ENCODE measurements around the gene CDKAL1.

CDKAL1 gene

DNA sequence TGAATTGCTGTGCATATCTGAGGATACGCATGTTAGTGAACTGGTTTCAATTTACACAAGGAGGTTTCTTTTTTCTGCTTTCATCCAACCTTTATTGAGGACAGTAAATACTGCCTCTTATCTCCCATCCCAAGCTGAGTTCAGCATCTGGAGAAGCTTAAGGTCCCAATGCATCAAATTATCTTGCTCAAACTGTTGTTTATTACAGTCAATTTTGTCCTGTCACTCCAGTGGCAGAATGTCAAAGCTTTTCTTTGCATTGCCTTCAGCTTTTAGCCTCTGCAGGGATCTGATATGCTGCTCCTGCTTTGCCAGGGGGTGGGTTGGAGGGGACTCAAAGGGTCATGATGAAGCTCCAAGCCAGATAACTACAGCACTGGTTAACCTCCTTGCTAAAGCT, 623.9 kb downstream of the CDKAL1 start:
- no peak for DNase-seq

DNA sequence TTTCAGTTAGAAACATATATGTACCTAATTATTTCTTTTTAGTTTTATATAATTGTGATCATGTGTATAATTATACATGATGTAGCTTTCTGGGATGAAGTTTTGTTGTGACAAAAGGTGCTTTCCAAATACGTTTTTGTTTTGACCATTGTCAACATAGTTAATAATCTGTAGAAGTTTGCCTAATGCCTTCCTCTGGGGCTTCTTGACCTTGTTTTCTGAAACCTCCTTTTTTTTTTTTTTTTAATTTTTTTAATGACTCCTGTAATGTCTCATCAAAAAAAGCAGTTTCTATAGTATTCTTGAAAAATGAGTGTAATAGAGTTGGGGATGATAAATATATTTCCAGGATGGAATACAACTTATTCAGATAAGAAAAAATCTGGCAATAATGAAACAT, 624.6 kb downstream of the CDKAL1 start:
- no peak for DNase-seq

DNA sequence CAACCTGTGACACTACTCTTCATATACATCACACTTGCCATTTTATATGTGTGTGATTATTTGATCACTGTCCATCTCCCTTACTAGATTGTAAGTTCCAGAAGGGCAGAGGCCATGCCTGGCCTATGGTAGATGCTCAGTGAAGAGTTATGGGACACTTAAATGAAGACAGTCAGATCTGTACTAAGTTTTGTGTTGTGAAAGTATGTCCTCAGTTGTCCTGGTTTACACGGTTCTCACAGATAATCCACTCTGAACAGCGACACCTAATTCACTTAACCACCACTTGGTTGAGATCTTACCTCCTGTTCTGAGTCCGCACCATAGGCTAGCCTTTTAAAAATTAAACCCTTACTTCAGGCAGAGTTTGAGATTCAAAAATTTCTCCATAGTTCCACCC, 625.2 kb downstream of the CDKAL1 start:
- DNase-seq, result no peak

DNA sequence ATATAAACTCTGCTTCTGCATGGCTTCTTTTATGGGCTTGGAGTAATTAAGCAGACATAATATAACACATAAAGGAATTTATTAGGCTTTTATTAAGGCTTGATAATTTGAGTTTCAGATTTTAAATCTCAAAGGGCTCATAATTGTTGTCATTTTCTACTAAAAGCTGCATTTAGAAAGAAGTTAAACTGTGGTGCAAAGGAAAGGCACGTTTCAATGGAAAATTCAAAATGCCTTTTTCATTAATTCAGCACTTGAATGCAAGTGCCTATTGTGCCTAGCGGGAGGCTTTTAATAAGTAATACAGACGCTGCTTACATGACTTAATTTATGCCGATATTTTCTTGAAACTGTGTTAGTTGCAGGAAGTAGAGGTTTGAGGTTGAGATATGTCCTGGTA, 627.5 kb downstream of the CDKAL1 start:
- no peak for DNase-seq

DNA sequence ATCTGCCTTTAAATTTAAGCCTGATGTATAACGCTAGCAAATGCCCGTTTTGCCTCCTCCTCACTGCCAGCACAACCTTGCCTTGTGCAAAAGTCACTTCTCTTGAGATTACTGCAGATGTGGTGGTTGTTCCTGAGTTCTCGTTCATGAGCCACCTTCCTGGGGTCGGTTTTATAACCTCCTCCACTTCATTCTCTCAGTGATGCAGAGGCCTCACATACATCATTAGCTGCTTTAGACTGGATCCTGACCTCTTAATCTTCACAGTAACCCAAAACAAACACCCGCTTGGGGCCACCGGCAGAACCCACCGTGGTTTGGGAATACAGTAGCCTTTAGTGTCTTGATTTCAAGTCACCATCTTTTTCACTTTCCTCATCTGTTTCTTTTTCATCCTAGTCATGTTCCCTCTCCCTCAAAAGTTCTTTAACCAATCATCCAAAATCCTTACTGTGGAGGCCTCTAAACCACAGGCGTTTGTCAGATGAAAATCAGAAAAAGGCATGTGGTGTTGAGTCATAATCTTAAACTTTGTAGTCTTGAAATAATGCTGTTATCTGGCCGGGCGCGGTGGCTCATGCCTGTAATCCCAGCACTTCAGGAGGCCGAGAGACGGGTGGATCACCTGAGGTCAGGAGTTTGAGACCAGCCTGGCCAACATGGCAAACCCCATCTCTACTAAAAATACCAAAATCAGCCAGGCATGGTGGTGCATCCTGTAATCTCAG, 629.0 kb downstream of the CDKAL1 start:
- no peak for DNase-seq

DNA sequence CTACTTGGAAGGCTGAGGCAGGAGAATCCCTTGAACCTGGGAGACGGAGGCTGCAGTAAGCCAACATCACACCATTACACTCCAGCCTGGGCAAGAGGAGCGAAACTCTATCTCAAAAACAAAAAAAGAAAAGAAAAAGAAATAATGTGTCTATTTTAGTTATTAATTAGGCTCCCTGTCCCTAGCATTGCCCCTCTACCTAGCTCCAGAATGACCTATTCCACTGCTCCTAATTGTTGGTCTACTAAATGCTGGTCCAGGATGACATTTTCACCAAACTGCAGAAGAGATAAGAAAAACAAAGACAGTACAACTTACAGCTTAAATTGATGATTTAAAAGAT, 629.6 kb downstream of the CDKAL1 start:
- no peak for DNase-seq

DNA sequence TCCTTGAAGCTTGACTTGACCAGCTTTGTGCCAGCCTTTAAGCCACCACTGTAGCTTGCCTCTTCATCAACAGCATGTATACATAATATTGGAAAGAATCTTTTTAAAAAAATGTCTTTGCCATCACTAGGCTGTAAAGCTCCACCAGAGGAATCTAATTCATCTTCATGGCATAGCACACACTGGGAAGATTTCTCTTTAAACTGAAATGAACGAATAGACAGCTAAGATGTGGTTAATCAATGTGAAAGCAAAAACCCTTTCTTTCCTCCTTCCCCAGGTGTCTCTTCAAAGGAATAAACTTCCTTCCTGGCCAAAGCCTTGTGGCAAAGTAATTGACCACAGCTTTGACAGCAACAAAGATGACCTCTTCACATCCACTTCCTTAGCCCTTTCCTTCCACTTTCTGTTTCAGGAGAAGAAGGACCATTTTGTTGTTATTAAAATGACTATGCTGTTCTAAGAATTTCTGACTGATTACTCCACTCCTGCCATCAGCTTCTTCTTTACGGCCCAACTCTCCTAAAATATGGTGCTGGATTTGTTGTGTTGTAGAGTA, 630.6 kb downstream of the CDKAL1 start:
- DNase-seq, result no peak

DNA sequence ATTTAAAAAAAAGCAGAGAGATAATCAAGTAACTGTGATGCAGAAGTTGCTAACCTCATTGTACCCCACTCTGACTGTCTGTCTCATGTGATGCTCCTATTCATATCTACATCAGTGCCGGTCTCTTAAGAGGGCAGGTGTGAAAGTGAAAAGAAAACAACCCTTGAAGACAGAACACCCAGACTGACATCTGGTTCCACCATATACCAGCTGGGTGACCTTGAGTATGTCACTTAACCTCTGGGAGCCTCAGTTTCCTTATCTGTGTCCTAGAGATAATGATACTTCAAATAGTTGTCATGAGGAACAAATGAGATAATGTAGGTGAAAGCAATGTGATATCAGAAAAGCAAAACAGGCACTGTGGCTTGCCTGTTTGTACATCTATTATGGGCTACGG, 632.5 kb downstream of the CDKAL1 start:
- no peak for DNase-seq

DNA sequence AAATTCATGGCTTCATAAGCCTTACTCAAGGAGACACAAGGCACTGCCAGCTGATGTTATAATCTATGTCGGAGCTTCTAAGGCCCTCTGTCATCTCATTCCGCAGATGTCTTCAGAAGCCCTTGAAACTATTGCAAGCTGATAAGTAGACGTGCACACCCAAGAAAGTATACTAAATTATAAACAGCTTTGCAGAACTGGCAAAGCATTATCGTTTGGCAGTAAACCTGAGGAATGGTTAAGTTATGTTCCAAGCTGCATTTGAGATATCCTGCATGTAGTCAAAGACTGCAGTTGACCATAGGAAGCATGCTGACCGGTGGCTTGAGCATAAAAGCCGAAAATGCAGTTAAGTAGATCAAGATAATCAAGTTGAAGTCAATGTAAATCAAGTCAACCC, 633.5 kb downstream of the CDKAL1 start:
- no peak for DNase-seq

DNA sequence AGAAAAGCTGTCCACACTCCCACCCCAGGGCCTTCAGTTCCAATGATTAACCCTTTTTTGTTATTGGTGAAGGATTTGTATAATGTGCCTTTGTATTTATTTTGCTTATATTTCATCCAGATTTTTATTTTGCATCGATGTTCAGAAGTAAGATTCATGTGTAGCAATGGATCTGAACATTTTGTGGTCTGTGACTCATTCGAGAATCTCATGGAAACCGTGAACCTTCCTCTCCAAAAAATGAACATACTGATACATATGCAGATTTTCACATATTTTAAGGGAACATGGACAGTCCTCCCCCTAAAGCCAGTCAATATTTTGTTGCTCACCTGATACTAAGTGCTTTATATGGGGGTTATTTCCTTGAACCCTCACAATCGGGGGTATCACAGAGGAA, 637.5 kb downstream of the CDKAL1 start:
- DNase-seq, result no peak

DNA sequence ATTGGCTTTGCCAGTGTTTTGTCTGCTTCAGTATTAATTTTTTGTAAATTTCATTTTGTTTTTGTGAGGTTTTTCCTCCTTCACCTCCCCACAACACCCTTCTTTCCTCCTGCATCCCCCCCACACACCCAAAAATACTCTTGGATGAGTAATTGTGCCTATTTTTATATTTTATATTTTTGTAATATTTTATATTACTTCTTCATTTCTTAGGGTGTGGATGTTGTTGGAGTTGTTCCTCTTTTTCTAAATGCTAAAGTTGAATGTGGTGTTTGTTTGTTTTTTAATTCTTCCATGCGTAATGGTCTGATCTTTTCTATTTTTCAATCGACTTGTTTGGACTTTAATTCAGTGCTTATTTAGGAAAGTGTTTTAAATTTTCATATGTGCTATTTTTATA, 638.8 kb downstream of the CDKAL1 start:
- no peak for DNase-seq

DNA sequence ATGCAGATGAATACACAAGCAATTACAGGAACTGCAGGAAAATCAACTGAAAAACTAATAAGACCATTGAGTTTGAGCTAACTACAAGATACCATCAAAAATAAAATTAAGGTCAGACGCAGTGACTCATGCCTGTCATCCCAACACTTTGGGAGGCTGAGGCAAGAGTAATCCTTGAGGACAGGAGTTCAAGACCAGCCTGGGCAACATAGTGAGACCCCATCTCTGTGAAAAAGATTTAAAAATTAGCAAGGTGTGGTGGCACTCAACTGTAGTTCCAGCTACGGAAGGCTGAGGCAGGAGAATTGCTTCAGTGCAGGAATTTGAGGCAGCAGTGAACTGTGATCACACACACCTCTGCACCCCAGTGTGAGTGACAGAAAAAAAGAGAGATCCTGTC, 639.4 kb downstream of the CDKAL1 start:
- DNase-seq, result no peak

DNA sequence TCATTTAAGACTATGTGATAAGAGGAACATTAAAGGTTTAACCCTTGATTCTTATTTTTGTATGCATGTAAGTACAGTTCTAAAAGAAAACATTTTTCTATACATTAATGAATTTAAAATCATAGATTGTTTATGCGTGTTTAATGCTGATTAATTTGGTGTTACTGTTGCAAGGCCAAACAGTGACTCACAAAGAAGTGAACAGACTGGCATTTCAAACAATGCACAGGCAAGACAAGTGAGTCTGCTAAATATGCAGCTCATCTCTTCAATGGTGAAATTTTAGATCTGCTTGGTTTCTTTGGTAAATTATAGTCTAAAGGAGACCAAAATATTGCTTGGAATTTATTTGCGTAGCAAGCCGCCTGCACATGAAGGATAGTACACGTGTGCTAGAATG, 641.9 kb downstream of the CDKAL1 start:
- no peak for DNase-seq

DNA sequence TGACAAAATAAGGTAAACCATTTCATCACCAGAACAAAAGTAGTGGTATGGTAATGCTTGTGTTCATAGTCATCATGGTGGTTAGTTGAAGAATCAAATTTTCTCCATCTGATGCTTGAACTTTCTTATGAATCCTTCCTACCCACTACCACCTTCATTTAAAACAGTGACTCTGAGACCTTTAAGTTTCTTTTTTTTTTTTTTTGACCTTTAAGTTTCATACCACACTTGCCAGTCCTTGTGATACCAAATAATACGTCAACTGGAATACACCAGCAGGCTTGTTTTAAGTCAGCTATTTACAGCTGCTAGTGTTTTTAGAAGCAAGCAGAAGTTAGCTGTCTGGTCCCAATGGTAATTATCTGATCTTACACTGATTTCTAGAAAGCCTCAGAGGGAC, 645.9 kb downstream of the CDKAL1 start:
- no peak for DNase-seq

DNA sequence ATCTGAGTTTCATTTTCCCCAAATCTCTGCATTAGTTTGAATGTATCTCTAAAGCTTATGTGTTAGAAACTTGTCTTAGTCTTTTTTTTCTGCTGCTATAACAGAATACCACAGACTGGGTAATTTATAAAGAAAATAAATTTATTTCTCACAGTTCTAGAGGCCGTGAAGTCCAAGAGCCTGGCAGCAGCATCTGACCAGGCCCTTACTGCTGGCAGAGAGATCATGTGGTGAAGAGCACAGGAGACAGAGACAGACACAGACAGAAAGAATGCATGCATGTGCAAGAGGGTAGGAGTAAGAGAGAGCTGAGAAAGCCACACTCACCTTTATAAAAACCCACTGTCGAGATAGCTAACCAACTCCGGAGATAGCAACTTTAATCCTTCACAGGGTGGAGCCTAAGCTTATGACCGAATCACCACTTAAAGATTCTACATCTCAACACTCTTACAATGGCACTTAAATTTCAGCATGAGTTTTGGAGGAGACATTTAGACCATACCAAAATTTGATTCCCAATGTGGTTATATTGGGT, 646.6 kb downstream of the CDKAL1 start:
- DNase-seq, result no peak

DNA sequence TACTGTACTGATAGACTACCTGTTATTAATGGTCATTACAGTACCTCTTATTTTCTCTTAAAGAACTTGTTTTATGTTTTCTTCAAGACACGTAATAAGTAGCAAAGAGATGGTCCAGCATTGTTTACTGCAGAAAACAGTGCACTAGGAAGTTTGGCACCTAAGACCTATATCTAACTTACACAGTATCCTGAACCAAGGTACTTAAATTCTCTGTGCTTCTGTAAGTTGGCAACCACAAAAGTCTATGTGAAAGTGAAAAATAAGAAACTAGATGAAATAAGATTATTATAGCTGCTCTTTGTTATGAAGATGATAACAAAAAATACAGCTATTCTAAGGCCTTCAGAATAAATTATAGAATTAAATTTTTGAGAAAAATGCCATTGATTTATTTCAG, 647.6 kb downstream of the CDKAL1 start:
- no peak for DNase-seq

DNA sequence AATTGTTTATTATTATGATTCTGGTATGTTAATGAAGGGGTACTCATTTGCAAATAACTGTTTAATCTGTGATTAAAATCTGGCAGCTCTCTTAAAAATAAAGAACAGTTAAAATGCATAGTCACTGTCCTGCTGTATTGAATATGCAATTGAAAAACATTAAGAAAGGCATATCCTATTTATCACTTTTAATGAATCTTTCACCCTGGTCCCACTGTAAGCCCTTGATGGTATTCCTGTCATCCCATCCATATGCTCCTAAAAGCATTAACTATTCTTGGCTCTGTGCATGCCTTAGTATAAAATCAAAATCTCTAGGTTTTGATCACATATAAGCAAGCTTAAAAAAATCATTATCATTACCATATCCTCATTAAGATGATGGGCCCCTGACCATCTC, 648.3 kb downstream of the CDKAL1 start:
- no peak for DNase-seq

DNA sequence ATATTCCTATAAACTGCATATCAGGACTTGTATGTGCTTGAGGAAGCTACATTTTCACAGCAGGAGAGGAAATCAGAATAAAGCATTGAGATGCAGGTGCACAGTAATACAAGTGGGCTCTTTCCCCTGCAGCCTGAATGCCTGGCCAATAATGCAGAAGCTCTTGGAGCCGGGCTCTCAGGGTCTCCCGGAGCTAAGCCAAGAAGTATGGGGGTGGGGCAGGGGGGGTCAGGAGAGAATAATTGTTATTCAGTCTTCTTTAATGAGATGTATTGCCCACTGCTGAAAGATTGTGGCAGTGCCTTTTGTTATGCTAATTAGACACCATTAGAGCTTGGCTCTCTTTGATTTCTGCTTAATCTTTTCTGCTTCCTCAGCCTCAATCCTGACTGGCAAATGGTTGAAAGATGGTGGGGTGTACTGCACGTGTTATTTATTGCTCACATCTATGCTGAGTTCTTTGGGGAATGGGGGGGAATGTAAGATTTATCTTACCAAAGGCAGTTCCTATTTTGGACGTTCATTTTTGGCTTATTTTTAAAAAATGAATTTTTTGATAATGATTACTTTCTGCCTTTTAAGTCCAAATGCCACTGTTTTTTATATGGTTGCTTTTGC, 651.7 kb downstream of the CDKAL1 start:
- DNase-seq, result no peak

DNA sequence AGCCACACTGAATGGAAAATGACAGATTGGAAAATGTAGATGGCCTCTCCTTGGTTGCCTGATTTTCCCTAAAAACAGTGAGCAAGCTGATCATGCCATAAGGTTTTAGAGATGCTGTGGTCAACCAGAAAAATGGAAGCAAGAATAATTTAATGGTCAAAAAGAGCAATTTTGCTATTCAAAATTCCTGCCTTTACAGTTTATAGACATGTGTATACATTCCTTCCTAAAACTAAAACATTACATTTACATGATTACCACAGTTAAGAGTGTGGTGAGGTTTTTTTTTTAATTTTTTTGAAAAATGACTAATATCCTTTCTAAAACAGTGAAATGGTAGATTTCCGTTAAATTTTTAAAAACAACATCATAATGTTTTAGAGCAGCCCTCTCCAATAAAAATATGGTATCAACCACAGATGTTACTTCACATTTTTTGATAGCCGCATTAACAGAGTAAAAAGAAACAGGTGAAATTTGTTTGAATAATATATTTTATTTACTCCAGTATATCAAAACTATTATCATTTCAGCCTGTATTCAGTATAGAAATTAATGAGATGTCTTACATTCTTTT, 652.3 kb downstream of the CDKAL1 start:
- no peak for DNase-seq

DNA sequence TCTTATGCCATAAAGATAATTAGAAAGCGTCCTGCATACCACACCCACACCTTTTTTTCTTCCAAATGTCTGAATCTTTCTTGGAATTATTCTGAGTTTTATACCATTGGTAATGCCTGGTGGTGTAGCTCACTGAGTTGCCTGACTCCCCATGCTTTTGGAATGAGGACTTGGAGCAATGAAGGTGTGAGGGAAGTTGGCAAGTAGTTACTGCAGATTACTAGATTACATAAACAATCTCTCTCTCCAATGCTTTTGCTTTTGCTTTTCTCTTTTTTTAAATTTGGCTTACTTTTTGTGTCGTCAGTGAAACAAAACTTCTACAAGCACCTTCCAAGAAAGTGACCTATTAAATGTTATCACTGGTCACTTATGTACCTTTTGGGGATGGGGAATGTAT, 653.2 kb downstream of the CDKAL1 start:
- no peak for DNase-seq

DNA sequence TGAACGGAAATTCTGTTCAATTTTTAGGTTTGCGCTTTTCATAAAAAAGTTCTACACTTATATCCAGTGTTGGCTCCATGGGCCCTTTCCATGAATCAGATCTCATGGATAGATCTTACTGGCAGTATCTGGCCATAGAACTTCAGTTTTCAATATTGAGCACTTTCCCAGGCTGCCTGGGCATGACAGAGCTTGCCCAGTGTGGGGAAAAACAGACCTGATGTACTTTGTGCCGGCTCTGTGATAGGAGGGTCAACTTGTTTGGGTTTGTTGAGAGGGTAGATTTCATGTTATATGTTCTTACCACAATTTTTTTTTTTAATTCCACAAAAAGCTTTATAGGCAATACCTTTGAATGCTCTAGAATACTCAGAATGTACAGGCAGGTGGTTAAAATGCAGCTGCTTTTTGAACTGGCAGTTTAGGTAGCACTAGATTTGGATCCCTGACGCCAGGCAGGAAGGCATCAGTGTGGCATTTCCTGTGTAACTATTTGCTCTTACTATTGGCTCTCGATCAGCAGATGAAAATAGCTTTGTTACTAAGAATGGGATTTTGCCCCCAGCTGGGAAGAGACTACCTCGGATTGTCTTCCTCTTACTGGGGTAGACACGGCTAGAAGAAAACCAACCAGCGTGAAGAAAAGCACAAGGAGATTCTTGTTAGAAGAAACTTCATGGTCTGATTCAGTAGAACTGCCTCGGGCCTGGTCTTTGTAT, 654.4 kb downstream of the CDKAL1 start:
- no peak for DNase-seq

DNA sequence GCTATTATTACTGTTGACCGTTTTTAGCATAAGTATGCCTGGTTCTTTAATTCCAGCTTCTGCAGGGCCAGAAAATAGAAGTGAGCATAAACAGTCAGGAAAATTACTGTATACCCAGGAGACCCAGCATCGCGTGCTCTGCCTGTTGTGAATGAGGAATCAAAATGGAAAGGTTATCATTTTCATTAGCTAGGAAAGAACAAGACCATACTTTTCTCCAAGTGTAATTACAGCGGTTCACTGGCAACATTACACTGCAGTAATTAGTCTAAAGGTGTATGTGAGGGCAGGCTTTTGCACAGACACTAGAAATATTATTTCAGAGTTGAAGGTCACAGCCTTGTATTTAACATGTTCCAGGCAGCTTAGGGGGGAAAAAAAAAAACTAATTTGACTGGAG, 655.5 kb downstream of the CDKAL1 start:
- DNase-seq, result no peak

DNA sequence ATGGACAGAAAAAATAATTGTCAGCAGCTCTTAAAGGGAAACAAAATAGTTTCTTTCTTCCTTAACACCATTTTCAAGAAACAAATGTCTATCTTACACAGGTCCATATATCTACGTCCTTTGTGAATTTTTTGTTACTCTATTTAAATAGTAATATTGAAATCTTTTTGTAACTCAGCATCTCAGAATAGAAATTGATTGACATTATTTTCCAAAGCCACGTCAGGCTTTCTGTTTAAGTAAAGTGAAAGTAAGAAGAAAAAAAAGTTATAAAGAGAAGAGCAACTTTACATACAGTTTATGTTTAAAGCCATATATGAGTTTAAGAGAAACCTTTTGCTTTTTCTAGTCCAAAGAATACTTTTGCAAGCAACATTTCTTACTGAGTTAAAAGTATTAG, 656.4 kb downstream of the CDKAL1 start:
- no peak for DNase-seq
